Choroid plexus epithelial cell (primary cell): Measurements from ENCODE around the gene MTRF1.
A peak's percentile ranks its signal among the peaks of the same experiment; 100 is the strongest.

ENCODE experiments used
- DNase-seq: peaks from one replicate; pipeline ENCODE4 v3.0.0-alpha.2; 2010; ENCODE audit warnings: low read depth
- H3K4me3 ChIP-seq: 2 replicates; pipeline ENCODE4 v1.5.1; 2011; ENCODE audit warnings: low read depth, mild to moderate bottlenecking, control low read depth, low read length, moderate library complexity
- TF ChIP-seq, protein P1 (sequence below): conservative IDR thresholded peaks from 2 replicates; pipeline ENCODE4 v1.5.1; 2011; ENCODE audit warnings: low read depth, mild to moderate bottlenecking, control low read depth, inconsistent platforms, low read length, moderate library complexity

Gene MTRF1

DNA sequence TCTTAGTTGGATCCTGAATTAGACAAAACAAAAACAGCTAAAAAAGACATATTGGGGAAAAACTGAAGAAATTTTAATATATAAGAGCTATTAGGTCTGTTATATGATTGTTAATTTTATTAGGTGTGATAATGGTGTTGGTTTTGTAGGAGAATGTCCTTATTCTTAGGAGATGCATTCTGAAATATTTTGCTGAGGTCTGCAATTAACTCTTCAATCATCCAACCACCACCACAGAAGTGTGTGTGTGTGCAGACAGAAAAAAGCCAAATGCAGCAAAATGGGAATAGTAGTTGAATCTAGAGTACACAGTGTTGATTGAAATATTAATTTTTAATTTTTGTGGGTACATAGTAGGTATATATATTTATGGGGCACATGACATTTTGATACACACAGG, 56.9 kb downstream of the MTRF1 start:
- TF ChIP-seq, protein P1, sequence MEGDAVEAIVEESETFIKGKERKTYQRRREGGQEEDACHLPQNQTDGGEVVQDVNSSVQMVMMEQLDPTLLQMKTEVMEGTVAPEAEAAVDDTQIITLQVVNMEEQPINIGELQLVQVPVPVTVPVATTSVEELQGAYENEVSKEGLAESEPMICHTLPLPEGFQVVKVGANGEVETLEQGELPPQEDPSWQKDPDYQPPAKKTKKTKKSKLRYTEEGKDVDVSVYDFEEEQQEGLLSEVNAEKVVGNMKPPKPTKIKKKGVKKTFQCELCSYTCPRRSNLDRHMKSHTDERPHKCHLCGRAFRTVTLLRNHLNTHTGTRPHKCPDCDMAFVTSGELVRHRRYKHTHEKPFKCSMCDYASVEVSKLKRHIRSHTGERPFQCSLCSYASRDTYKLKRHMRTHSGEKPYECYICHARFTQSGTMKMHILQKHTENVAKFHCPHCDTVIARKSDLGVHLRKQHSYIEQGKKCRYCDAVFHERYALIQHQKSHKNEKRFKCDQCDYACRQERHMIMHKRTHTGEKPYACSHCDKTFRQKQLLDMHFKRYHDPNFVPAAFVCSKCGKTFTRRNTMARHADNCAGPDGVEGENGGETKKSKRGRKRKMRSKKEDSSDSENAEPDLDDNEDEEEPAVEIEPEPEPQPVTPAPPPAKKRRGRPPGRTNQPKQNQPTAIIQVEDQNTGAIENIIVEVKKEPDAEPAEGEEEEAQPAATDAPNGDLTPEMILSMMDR, result no peak
- no peak for DNase-seq
- no peak overlapping the region for H3K4me3 ChIP-seq

DNA sequence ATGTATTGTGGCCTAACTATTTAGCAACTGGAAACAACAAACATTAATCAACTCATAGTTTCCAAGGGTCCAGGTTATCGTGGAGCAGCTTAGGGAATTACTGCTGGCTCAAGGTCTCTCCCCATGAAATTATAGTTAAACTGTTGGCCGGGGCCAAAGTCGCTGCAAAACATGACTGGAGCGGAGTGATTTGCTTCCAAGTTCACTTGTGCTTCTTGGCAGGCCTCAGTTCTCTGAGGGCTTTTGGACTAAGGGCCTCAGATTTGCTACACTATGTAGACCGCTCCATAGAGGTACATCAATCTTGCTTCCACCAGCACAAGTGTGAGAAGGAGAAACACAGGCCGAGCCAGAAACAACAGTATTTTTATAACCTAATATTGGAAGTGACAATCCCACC, 59.6 kb downstream of the MTRF1 start:
- no peak for DNase-seq
- H3K4me3 ChIP-seq, result no peak overlapping the region
- TF ChIP-seq, protein P1, result no peak

DNA sequence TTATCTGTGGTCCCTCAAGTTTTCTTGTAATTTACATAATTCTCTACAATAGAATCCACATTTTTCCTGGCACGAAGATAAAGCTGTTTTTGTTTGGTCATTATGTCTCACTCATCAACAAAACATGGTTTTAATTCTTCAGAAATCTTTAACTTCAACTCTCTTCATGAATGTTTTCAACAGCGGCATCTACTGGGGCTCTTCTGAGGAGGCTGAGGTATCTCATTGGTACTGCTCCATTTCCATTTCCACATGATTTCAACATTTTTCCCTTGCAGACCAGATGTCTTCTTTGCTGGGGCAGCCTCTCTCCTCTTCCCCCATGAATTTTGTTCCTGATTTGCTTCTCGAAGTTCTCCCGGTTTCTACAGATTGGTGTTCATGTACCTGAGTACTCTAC, 63.2 kb downstream of the MTRF1 start:
- H3K4me3 ChIP-seq, result no peak overlapping the region
- no peak for DNase-seq
- TF ChIP-seq, protein P1, result no peak

DNA sequence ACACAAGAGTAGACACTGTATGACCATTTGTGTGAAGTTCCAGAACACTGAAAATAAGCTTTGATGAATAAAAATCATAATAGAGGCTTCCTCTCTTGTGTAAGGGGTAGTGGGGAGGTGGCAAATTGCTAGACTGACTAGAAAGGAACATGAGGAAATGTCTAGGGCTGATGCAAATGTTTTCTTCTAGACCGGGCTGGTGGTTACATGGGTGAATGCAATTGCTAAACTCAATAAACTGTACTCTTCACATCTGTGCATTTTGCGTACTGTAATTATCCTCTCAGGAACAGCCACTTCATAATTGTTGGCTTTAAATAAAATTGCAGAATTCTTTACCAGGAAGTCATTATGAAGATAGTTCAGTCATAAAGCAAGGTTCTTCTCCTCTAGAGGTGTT, 63.9 kb downstream of the MTRF1 start:
- DNase-seq, result no peak
- TF ChIP-seq, protein P1, result no peak
- H3K4me3 ChIP-seq, result no peak overlapping the region

DNA sequence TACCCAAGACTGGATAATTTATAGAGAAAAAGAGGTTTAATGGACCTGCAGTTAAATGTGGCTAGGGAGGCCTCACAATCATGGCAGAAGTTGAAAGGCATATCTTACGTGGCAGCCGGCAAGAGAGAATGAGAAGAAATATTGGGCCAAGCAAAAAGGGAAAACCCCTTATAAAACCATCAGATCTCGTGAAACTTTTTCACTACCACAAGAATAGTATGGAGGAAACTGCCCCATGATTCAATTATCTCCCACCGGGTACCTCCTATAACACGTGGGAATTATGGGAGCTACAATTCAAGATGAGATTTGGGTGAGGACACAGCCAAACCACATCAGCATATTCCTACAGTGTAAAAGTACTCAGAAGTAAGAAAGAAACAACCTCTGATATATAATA, 64.3 kb downstream of the MTRF1 start:
- no peak overlapping the region for H3K4me3 ChIP-seq
- DNase-seq, result no peak
- TF ChIP-seq, protein P1, result no peak

DNA sequence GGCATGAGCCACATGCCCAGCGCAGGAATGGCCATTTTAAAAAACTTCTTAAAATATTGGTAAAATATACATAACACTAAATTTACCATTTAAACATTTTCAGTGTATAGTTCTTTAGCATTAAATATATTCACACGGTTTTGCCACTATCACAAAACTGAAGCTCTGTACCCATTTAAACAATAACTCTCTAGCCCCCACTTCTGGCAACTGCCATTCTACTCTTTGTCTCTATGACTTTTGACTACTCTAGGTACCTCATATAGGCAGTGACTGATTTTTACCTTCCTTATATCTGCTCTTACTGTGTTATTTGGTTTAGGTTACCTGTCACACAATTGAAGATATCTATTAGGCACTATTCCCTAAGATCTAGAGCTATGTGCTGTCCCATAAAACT, 66.8 kb downstream of the MTRF1 start:
- H3K4me3 ChIP-seq, result no peak overlapping the region
- peak; percentile 43 for DNase-seq
- TF ChIP-seq, protein P1, result peak; percentile 52

DNA sequence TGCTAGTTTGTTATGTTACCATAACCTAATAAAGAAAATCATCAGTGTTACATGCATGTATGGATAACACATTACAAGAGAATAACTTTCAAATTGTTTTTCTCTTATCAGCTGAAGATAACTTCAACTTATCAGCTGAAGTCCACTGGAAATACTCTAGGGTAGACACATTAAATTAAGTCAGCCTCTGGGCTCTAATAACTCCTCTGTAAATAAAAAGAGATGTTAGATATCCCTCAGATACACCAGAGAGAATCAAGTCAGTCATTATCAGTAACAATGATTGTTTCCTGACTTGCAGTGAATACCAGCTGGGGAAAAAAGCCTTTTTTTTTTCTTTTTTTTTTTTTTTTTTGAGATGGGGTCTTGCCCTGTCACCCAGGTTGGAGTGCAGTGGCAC, 67.4 kb downstream of the MTRF1 start:
- H3K4me3 ChIP-seq, result no peak overlapping the region
- TF ChIP-seq, protein P1, result no peak
- no peak for DNase-seq
